Stimulated activated CD4-positive, alpha-beta T cell treated with anti-CD3 and anti-CD28 coated beads, Interleukin-4, amount 100 ng/mL, for 24 hours (primary cell): ENCODE measurements around the gene SLC35E4.
A peak's percentile ranks its signal among the peaks of the same experiment; 100 is the strongest.

Source experiments
- DNase-seq: peaks from one replicate; pipeline ENCODE4 v3.0.0-alpha.2; 2020

Gene SLC35E4

GRCh38 chr22:30694640-30695350 is 59.2 kb downstream of the SLC35E4 start, which contains the start of gene OSBP2:
Gene OSBP2 (plus strand): TSS chr22:30694874. CDS start chr22:30694910, 36 bp downstream.
- DNase-seq = peak; percentile 27

- no peak for DNase-seq
Measured at GRCh38 chr22:30695351-30695851, 59.8 kb downstream of the SLC35E4 start.

- no peak for DNase-seq
Measured at GRCh38 chr22:30695871-30696655, 60.5 kb downstream of the SLC35E4 start.
